HG03439 (cell line): ENCODE data around the gene HNRNPUL1.

ENCODE experiments used
- ATAC-seq: cut with Tn5 transposase; IDR thresholded peaks from one replicate; pipeline ENCODE4 v1.9.1; 2021; ENCODE audit warnings: mild to moderate bottlenecking, moderate library complexity; ENCODE audit not compliant: unreplicated experiment

HNRNPUL1 gene

DNA sequence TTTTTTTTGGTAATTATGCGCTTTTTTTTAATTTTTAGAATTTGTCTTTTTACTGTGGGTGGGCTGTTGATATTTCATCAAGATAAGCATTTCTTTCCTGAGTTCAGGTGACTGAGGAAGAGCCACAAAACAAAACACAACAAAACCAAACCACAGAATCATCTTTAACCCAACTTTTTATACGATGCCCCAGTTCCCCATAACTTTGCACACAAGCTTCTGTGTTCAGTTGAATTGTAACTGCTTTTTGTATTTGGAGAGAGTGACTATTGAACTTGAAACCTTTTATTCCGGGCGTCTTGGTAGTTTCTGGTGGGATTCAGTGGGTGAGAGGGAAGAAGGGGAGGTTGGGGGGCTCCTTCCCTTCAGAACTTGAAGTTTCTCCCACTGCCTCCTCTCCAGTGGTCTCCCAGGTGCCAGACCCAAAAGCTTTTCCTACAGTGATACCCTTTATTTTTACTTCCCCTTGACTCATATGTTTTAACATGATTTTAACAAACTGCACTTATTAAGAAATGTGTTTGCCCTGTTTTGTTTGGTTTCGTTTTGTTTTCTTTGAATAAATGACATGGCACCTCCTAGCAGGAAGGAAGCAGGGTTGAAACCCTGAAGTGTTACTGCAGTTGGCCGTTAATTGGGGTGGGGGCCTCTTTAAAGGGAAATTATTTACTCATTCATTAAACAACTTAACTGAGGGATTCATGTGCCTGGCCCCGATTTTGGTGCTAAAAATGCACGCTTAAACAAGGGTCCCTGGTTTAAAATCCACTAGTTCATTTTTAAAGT is 43.1 kb downstream of the HNRNPUL1 start:
- no peak for ATAC-seq

DNA sequence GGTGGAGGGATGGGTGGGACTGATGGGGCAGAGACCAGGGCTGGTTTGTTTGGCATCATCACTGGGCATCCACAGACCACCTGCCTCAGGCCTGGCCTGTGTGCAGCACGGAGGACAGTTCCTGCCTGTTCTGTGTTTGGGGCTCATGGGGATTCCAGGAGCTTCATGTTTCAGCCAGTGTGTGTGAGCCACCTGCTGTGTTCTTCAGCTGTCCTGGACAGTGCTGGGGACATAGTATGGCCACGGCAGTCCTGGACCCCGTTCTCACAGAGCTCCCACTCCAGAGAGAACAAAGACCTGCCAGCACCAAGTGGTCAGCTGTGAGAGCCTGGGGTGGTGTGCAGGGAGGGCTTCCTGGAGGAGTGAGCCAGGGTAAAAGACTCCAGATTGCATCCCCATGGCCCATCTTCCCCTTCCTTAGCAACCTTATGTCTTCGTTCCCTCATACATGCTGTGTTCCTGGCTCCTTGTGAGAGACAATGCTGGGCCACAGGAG is 43.8 kb downstream of the HNRNPUL1 start:
- ATAC-seq = no peak

DNA sequence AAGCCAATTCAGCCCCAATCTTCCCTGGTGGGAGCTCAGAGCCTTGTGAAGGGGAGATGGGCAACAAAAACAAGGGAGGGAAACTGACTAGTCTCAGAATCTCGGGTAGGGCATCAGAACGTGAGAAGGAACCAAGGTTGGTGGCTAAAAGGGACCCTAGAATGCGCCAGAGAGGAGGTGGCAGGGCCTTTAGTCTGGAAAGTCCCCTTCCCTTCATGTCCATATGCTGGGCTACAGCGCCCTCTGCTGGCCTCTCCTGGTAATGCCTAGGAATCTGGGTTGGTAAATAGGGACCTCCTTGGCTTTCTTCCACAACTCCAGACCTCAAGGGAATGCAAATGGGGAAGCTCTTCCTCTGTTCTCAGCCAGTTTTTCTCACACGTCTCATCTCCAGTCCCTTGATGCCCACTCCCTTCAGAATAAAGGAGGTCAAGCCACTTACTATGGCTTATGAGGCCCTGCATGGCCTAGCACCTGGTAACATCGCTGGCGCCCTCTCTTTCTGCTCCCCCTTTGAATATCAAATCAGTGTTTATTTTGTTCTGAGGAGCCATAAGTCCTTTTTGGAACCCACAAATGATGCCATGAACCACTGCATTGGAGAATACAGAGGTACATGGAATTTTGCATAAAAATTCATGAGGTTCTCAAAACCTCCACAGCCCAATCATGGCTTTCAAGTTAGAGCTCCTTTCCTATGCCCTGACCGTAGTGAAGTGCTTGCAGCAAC is 44.4 kb downstream of the HNRNPUL1 start:
- peak; percentile 43 for ATAC-seq

DNA sequence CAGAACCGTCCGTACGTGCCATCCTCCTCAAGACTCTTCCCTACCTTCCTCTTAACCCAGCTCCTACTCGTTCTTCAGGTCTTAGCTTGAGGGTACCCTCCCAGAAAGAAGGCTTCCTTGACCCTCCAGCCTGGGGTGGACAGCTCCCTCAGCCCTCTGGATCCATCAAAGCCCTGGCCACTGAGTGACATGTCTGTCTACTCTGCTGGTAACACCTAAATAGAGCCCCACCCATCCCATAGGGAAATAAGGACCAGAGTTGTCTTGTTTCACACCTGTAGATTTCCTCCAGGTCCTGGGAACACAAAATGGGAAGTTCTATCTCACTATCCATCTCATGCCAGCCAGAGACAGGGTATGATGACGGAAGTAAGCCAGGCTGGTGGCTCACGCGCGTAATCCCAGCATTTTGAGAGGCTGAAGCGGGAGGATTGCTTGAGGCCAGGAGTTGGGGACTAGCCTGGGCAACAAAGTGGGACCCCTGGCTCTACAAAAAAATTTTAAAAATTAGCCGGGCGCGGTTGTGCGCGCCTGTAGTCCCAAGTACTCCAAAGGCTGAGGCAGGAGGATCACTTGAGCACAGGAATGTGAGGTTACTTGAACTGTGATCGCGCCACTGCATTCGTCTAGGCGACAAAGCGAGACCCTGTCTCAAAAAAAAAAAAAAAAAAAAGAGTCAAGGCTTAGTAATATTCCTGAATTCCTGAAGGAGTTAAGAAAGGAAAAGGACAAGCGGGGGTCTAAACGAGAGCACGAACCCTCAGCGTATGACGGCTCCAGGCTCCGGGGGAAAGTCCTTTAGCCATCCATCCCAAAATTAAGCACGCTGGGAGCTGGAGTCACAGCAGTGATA is 45.2 kb downstream of the HNRNPUL1 start:
- ATAC-seq = peak; percentile 3

DNA sequence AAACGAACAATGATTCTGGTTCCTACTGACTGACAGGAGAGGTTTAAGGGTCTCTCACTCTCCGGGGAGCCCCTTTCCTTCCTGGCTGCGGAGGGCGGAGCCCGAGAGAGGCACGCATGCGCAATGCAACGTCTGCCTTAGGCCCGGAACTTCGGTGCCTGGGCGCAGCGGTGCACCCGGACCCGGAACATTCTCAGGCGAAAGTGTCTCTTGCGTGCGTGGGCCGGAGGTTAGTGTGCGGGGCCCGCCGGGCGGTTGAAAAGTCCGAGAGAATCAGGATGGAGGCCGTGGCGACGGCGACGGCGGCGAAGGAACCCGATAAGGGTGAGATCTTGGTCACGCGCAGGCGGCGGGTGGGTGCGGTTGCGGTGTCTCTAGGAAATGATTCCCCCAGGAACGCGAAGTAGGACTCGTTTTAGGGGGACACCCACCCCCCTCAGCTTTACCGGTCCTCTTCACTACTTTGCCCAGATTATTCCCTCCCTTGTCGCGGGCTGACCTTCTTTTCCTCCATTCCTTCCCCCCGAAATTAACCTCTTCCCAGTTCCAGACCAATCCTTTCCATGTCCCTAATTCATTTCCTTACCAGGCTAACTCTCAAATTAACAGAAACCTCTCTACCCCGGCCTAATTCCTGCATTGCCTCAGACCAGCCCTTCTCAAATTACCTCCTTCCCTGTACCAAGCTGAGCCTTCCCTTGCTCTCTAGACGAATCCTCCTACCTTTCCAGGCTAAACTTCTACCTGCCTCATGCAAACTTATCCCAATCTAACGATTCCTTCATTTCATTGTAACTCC is 46.1 kb downstream of the HNRNPUL1 start, which contains the start of gene CCDC97:
TSS of gene CCDC97 (plus strand) at position 140 of the 799 bp plus-strand sequence. CDS start at position 279, 139 bp downstream.
- ATAC-seq = peak; percentile 60

DNA sequence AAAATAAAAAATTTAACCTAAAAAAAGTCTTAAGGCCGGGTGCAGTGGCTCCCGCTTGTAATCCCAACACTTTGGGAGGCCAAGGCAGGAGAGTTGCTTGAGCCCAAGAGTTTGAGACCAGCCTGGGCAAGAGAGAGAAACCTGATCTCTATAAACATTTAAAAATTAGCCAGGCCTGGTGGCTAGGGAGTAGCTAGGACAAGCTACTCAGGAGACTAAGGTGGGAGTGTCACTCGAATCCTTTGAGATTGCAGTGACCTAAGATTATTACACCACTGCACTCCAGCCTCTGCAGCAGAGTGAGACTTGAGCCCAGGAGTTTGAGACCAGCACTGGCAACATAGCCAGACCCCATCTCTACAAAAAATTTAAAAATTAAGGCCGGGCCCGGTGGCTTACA is 46.9 kb downstream of the HNRNPUL1 start:
- ATAC-seq = no peak

DNA sequence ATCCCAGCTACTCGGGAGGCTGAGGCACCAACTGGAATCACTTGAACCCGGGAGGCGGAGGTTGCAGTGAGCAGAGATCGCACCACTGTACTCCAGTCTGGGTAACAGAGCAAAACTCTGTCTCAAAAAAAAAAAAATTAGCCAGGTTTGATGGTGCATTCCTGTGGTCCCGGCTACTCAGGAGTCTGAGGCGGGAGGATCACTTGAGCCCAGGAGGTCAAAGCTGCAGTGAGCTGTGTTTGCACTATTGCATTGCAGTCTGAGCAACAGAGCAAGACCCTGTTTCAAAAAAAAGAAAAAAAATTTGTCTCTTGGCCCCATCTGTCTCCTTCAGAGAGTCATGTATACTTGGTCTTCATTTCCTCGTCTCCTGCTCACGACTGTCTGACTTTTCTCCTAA is 47.4 kb downstream of the HNRNPUL1 start:
- no peak for ATAC-seq

DNA sequence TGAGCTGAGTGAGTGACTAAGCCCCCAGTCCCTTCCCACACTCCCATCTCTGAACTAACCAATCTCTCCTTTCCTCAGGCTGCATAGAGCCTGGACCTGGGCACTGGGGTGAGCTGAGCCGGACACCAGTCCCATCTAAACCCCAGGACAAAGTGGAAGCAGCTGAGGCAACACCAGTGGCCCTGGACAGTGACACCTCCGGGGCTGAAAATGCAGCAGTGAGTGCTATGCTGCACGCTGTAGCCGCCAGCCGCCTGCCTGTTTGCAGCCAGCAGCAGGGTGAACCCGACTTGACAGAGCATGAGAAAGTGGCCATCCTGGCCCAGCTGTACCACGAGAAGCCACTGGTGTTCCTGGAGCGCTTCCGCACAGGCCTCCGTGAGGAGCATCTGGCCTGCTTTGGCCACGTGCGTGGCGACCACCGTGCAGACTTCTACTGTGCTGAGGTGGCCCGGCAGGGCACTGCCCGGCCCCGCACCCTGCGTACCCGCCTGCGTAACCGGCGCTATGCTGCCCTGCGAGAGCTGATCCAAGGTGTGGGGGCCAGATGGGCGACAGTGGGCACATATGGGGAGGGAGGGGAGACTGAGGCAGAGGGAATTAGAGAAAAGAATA is 52.2 kb downstream of the HNRNPUL1 start:
- no peak for ATAC-seq

DNA sequence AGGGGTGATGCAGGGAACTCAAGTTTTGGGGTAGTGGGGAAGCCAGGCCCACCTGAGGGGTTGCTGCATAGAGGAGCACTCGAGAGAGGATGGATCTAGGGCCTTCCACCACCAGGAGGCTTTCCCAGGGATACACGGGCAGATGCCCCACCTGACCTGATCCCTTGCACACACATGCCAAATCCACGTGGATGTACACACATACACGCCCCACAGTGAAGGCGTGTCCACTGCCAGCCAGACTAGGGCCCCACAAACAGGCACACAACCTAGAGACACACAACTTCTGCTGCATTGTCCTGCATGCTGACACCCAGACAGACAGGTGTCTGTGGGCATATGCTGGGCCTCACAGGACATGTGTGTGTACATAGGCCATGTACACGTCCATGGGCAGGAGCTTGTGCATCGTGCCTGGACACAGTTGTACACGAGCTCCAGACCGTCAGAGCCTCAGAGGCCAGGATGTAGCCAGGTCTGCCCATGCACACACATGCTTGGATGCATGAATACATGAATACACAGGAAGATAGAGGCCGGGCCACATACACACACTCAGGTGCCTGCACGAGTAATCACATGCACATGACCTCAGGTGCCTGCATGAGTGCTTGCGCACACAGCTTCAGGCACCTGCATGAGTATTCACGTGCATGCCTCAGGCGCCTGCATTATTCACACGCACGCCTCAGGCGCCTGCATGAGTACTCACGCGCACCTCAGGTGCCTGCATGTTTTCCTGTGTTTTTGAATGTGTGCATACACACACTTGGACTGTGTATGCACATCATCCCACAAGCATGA is 54.7 kb downstream of the HNRNPUL1 start:
- no peak for ATAC-seq

DNA sequence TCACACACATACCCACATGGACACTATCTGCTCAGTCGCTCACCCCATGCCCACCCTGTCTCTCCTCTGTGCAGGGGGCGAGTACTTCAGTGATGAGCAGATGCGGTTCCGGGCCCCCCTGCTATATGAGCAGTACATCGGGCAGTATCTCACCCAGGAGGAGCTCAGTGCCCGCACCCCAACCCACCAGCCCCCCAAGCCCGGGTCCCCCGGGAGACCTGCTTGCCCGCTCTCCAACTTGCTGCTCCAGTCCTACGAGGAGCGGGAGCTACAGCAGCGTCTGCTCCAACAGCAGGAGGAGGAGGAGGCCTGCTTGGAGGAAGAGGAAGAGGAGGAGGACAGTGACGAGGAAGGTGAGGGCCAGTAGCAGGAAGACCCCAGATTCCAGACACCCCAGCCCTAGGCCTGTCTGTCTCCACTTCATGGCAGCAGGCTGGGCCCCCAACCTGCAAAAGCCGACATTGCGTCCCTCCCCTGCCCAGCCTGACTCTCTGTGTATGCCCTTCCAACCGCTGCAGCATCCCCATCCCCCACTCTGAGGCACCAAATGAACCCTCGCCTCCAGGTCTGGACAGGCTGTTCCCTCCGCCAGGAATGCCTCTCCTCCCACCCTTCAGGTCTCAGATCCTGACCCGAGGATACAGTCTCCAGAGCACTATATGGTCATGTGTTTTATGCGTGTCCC is 55.5 kb downstream of the HNRNPUL1 start:
- ATAC-seq = no peak

DNA sequence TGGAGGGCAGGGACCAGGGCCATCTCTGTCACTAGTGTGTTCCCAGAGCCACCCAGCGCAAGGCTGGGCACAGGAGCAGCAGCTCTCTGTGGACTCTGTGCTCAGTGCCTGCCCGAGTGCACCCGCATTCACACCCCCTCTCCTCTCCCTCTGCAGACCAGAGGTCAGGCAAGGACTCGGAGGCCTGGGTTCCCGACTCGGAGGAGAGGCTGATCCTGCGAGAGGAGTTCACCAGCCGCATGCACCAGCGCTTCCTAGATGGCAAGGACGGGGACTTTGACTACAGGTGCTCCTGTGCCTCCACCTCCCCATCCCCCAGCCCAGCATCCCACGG is 56.0 kb downstream of the HNRNPUL1 start:
- no peak for ATAC-seq

DNA sequence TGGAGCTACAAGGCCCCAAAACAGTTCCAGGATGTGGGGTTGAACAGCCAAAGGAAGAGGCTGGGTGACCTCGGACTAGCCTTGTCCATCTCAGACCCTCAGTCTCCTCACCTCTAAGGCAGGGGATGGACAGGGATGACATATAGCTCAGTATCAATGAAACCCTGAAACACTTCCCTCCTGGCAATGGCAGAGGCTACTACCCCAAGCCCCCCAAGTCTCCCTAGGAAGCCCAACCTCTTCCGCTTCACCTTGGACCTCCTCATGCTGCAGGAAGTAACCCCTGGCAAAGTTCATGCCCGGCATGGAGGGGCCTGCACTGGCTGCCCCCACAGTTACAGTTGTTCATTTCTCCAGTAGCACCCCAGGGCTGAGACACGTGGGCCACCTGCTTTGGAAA is 56.4 kb downstream of the HNRNPUL1 start:
- ATAC-seq = no peak

DNA sequence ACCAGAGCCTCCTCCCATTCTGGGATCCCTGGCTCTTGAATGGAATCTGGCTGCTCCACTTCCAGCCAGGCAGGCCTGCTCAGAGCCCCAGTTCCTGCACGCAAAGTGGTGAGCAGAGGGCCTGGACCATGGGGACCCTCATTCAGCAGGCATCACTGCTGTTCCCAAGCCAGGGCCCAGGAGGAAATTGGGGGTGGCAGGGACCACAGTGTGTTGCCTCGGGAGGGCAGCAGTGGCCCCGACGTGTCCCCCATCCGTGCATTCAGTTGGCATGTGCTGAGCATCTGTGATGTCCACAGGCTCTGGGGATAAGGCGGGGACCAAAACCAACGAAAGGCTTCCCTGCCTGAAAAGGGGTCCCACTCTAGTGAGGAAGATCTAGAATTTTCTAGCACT is 57.0 kb downstream of the HNRNPUL1 start:
- no peak for ATAC-seq

DNA sequence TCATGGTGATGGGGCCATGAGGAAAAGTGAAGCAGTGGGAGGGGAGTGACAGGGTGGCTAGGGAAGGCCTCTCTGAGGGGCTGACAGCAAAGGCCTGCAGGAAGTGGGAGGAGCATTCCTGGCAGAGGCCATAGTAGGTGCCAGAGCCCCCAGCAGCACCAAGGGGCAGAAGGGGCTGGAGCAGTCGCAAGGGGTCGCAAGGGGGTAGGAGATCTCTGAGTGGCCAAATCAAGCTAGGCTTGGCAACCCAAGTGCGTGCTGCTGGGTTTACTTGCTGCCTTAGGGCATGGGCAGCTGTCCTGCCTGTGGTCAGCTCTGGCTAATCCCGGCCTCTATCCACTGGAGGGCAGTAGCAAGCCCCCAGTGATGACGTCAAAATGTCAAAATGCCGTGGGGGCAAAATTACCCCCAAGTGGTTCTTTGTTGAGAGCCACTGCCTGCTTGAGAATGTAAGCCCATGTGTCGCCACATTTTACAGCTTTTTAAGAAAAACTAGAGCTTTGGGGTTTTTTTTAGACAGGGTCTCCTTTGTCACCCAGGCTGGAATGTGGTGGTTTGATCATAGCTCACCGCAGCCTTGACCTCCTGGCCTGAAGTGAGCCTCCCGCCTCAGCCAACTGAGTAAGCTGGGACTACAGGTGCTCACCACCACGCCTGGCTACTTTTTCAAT is 57.6 kb downstream of the HNRNPUL1 start:
- no peak for ATAC-seq

DNA sequence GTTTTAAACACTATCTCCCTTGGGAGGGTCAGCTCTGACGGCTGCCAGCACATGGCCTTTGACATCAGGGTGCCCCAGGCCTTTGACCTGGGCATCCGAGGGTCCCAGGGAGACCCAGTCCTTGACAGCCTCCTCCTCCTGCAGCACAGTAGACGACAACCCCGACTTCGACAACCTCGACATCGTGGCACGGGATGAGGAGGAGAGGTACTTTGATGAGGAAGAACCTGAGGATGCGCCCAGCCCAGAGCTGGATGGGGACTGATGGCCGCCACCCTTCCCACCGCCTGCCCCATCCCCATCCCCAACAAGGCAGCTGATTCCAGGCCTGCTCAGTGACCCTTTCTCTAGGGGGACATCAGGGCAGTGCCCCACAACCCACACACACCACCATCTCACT is 58.3 kb downstream of the HNRNPUL1 start:
- ATAC-seq = no peak

DNA sequence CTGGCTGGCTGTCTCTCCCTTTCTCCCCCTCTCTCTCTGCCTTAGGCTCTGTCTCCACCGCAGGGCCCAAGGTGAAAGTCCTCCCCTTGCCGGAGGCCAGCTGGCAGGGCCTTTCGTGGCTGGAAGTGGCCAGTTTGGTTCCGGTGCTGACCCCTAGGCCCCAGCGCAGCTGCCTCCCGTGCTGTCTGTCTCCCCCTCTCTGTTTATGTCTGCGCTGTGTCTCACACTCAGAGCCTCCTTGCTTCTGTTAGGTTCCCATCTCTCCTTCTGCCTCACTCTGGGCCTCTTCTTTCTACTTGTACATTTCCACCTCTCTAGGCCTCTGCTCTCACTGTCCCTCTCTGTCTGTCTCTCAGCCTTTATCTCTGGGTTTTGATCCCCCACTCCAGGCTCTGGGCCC is 58.9 kb downstream of the HNRNPUL1 start:
- ATAC-seq = no peak

DNA sequence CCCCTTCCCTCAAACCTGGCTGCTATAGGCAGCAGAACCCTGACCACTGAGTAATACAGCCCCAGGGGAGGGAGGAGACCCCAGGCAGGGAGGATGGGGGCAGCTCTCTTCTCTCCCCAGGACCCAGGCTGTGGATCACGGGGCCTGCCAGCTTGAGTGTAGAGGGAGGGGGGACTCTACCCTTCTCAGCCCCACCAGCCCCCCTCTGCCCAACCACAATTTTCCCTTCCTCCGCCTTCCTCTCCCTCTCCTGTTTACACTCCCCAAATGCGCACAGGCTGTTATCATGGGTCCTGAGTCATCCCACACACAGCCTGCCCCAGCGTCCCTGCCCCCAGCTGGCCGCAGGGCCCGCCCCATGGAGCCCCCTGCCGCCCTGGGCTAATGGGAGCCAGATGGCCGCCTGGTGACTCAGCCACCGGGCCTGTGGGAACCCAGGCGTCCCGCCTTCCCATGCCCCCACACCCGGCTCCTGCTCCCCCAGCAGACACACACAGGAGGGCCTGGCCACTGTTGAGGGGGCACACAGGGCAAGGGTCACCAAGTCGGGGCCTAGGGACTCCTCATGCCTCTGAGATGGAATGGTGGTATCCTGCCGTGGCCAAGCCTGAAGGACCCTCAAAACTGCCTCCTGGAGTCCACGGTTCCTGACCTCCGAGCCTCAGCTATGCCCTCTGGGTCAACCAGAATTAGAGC is 59.4 kb downstream of the HNRNPUL1 start:
- no peak for ATAC-seq
